ENCODE results near the gene PJA1.

GRCh38 chrX:69185141-69185540 is 19.9 kb upstream of the PJA1 start:
- no peak for TF ChIP-seq CTCF (IDR thresholded peaks at IDR 0.05)
- TF ChIP-seq POLR2AphosphoS5 (IDR thresholded peaks at IDR 0.05; ENCODE audit: insufficient read depth in 1 of 2, low read depth in 1 of 2), result no peak

All from vagina (tissue), 2 donors.